Panc1 (cell line): Measurements from ENCODE around the gene LRRC4. TPM values are rescaled to one million over a fixed set of nuclear protein-coding genes. Genes with fewer than 3 reads are reported as not detected.

Source experiments
- ATAC-seq: fragments of 200-7000 bp; cut with Tn5 transposase; 2 replicates; pipeline ENCODE4 v1.9.1; 2020; ENCODE audit warnings: mild to moderate bottlenecking, moderate library complexity
- BruUV-seq: library from RNA; stranded (reverse); fragments of 400-500 nt; replicated peaks from 2 replicates; lab custom pipeline; 2021; lab: Mats Ljungman, UMichigan
- CTCF ChIA-PET: fragments of 300-600 bp; sonication (Branson Sonifier 250); formaldehyde crosslinking; loops from one replicate; lab custom pipeline; 2022; ENCODE audit warnings: antibody characterized with exemption; lab: Charles Lee
- POLR2A ChIA-PET: fragments of 300-600 bp; sonication (Branson Sonifier 250); formaldehyde crosslinking; loops from one replicate; lab custom pipeline; 2022; ENCODE audit warnings: antibody characterized with exemption; lab: Charles Lee
- DNase-seq: peaks from one replicate; pipeline ENCODE4 v3.0.0-alpha.2; 2010; ENCODE audit warnings: low read depth, low spot score
- H3K27ac ChIP-seq: 2 replicates; pipeline ENCODE4 v1.5.1; 2011; ENCODE audit warnings: mild to moderate bottlenecking, low read length, inconsistent platforms
- H3K27me3 ChIP-seq: fragments of 200-500 bp; sonication (Bioruptor generic); 2 replicates; pipeline ENCODE4 v1.6.0; 2014; ENCODE audit warnings: low read length, inconsistent platforms; ENCODE audit not compliant: control insufficient read depth, insufficient read depth
- H3K36me3 ChIP-seq: fragments of 200-500 bp; sonication (Bioruptor generic); 2 replicates; pipeline ENCODE4 v1.5.1; 2014; ENCODE audit warnings: inconsistent platforms, mild to moderate bottlenecking, low read length, moderate library complexity; ENCODE audit not compliant: control insufficient read depth, insufficient read depth
- H3K4me1 ChIP-seq: 2 replicates; pipeline ENCODE4 v1.5.1; 2011; ENCODE audit warnings: inconsistent platforms, mild to moderate bottlenecking, low read length, moderate library complexity; ENCODE audit not compliant: control insufficient read depth, insufficient read depth
- H3K4me3 ChIP-seq, 2 experiments: 2 replicates each; pipeline ENCODE4 v1.5.1; 2011 to 2012; ENCODE audit warnings: low read depth in 2 of 2, low read length in 2 of 2, mild to moderate bottlenecking in 2 of 2, inconsistent platforms in 1 of 2, moderate library complexity in 1 of 2
- H3K9me3 ChIP-seq: fragments of 200-500 bp; sonication (Bioruptor generic); 2 replicates; pipeline ENCODE4 v1.5.1; 2014; ENCODE audit warnings: low read depth, mild to moderate bottlenecking, inconsistent platforms, low read length, moderate library complexity; ENCODE audit not compliant: control insufficient read depth, insufficient read depth
- CTCF ChIP-seq: fragments of 450-650 bp; IDR thresholded peaks from 2 replicates; pipeline ENCODE4 v1.5.1; 2017; ENCODE audit warnings: mild to moderate bottlenecking
- POLR2AphosphoS5 ChIP-seq: IDR thresholded peaks from 2 replicates; pipeline ENCODE4 v1.6.1; 2012; ENCODE audit warnings: mild to moderate bottlenecking, low read depth, low read length, moderate library complexity
- REST ChIP-seq, 2 experiments: IDR thresholded peaks; 2 replicates each; pipeline ENCODE4 v1.6.1; 2011 to 2012; ENCODE audit warnings: low read depth in 2 of 2, control low read depth in 1 of 2, low read length in 1 of 2, mild to moderate bottlenecking in 1 of 2, moderate library complexity in 1 of 2; ENCODE audit not compliant: insufficient read depth in 1 of 2
- SIN3A ChIP-seq: IDR thresholded peaks from 2 replicates; pipeline ENCODE4 v1.6.1; 2012; ENCODE audit warnings: low read depth, mild to moderate bottlenecking, low read length, moderate library complexity, borderline replicate concordance; ENCODE audit not compliant: insufficient read depth
- TCF7L2 ChIP-seq: IDR thresholded peaks from 2 replicates; pipeline ENCODE4 v1.6.1; 2011; ENCODE audit warnings: mild to moderate bottlenecking, low read depth, low read length, inconsistent platforms
- in situ Hi-C: cut with HindIII; loops from 2 replicates; pipeline ENCODE4 v1.10.0; 2016; ENCODE audit warnings: low sequenced_read_pairs, low pct_unique_long_range_greater_than_20kb
- intact Hi-C: fragments of 100-400 bp; cut with micrococcal nuclease; formaldehyde crosslinking; loops from one replicate; pipeline ENCODE4 v1.10.0; 2022; ENCODE audit not compliant: unreplicated experiment
- total RNA-seq: library from RNA; stranded (reverse); gene quantifications from one replicate; pipeline ENCODE4 v1.2.1, GENCODE V29; 2021; ENCODE audit not compliant: unreplicated experiment

LRRC4 gene
- total RNA-seq, 1 experiment from 2014 or later = not detected

GRCh38 chr7:128025380-128025779, 5.9 kb downstream of the LRRC4 start:
- H3K27ac ChIP-seq = no peak overlapping the region
- ATAC-seq (no peak), DNase-seq (no peak)
- H3K4me1 ChIP-seq = no peaks in the 10 kb centered on the region
- TF ChIP-seq POLR2AphosphoS5 = no peak
- TF ChIP-seq REST (IDR thresholded peaks at IDR 0.05; ENCODE audit: insufficient read depth in 1 of 2, low read depth in 2 of 2, low read length in 1 of 2) = no peak
- TF ChIP-seq SIN3A = no peak
- no peak for TF ChIP-seq TCF7L2
- no peak for TF ChIP-seq CTCF
- intact Hi-C loops (no loop called here), in situ Hi-C loops (no loop called here)
- BruUV-seq = no TSS peak
- H3K36me3 ChIP-seq = no peaks in the 10 kb centered on the region
- no peaks in the 10 kb centered on the region for H3K9me3 ChIP-seq
- ChIA-PET POLR2A (no interaction called here), CTCF (no interaction called here)
- H3K4me3 ChIP-seq = no peak overlapping the region
- no peaks in the 10 kb centered on the region for H3K27me3 ChIP-seq

- Histone ChIP-seq H3K27ac (no peak overlapping the region), H3K27me3 (no peaks in the 10 kb centered on the region), H3K36me3 (no peaks in the 10 kb centered on the region), H3K4me3 (no peak overlapping the region), H3K4me1 (no peaks in the 10 kb centered on the region), H3K9me3 (no peaks in the 10 kb centered on the region)
- DNase-seq (no peak), ATAC-seq (no peak)
- in situ Hi-C loops (no loop called here), intact Hi-C loops (no loop called here)
- POLR2A ChIA-PET = no interaction called here
- no TSS peak for BruUV-seq
- TF ChIP-seq POLR2AphosphoS5 = no peak
- TF ChIP-seq CTCF = no peak
- TF ChIP-seq SIN3A = no peak
- no peak for TF ChIP-seq TCF7L2
- no peak for TF ChIP-seq REST (IDR thresholded peaks at IDR 0.05; ENCODE audit: insufficient read depth in 1 of 2, low read depth in 2 of 2, low read length in 1 of 2)
- CTCF ChIA-PET = no interaction called here
These were observed 7.1 kb downstream of the LRRC4 start for GRCh38 chr7:128024151-128024550.
